DMS 273 (cell line): ENCODE results near the gene PRH1.

ENCODE experiments used
- DNase-seq: peaks from one replicate; lab custom pipeline; 2025; ENCODE audit not compliant: unreplicated experiment; lab: John Stamatoyannopoulos, UW

The PRH1 gene

DNA sequence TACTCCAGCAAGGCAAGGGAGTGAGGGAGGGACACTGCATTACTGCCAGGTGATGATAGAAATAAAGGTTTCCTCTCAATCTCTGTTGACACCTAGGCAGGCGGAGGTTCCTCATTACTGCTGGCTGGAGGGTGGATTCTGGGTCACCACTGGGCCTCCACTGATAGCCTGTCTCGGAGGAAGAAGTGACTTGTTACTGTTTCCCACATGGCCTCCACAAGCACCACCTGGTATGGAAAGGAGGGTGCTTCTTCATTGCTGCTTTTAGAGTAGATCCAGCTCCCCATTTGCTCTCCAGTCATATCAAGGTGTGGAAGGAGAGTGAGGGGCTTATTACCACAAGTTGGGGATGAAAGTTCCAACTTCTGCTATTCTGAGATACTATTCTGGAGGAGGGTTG, 41.2 kb downstream of the PRH1 start:
- no peak for DNase-seq

DNA sequence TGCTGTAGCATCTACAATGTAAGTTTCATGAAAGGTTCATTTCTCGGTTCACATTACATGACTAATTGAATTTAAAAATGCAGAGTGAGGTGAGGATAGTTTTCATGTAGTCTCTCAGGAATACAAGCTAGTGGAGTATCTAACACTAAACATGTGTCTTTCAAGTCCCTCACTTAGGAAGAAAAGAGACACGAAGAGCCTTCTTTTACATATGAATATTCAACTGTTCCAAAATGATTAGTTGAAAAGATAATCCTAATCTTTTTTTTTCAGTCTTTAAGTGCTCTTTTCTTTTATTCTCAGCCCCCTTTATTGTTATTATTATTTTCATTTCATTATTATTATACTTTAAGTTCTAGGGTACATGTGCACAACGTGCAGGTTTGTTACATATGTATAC, 45.6 kb downstream of the PRH1 start:
- no peak for DNase-seq
